HepG2 (cell line): Measurements from ENCODE around the gene FGD4. TPM values are rescaled to one million over a fixed set of nuclear protein-coding genes. Genes with fewer than 3 reads are reported as not detected.
A peak's percentile ranks its signal among the peaks of the same experiment; 100 is the strongest.

Source experiments
- ARHGAP35 ChIP-seq: sonication (generic); formaldehyde crosslinking; IDR thresholded peaks from 2 replicates; pipeline ENCODE4 v1.9.0; 2022; ENCODE audit warnings: mild to moderate bottlenecking, inconsistent platforms, moderate library complexity, missing genetic modification reagents, borderline replicate concordance
- ARID2 ChIP-seq: sonication (generic); formaldehyde crosslinking; IDR thresholded peaks from 2 replicates; pipeline ENCODE4 v1.8.1; 2022; ENCODE audit warnings: mild to moderate bottlenecking, missing genetic modification reagents, borderline replicate concordance
- ATF3 ChIP-seq: sonication (generic); formaldehyde crosslinking; IDR thresholded peaks from 2 replicates; pipeline ENCODE4 v1.4.0; 2020; ENCODE audit warnings: missing genetic modification reagents
- HNRNPL ChIP-seq: fragments of 200-400 bp; formaldehyde crosslinking; IDR thresholded peaks from 2 replicates; pipeline ENCODE4 v1.6.1; 2017; ENCODE audit warnings: mild to moderate bottlenecking, low read depth, low read length
- KMT2B ChIP-seq: IDR thresholded peaks from 2 replicates; pipeline ENCODE4 v1.6.1; 2016; ENCODE audit warnings: missing genetic modification reagents, missing compliant biosample characterization
- MAZ ChIP-seq, 2 experiments: sonication (generic) in 1 of 2; formaldehyde crosslinking in 1 of 2; IDR thresholded peaks; 2 replicates each; pipeline versions ENCODE4 v1.5.0 to v1.6.1; 2012 to 2020; ENCODE audit warnings: low read depth in 2 of 2, mild to moderate bottlenecking in 2 of 2, borderline replicate concordance in 1 of 2, improper control_type of control experiment in 1 of 2, low read length in 1 of 2, missing genetic modification reagents in 1 of 2, moderate library complexity in 1 of 2
- NCOA1 ChIP-seq: sonication (generic); formaldehyde crosslinking; IDR thresholded peaks from 2 replicates; pipeline ENCODE4 v1.9.0; 2021; ENCODE audit warnings: missing genetic modification reagents
- PCBP1 ChIP-seq: fragments of 200-400 bp; formaldehyde crosslinking; IDR thresholded peaks from 2 replicates; pipeline ENCODE4 v1.6.1; 2017; ENCODE audit warnings: mild to moderate bottlenecking, low read depth, low read length, borderline replicate concordance
- TAF15 ChIP-seq: fragments of 200-400 bp; formaldehyde crosslinking; IDR thresholded peaks from one replicate; pipeline ENCODE4 v1.6.1; 2018; ENCODE audit warnings: mild to moderate bottlenecking, low read depth, low read length; ENCODE audit not compliant: poor library complexity, severe bottlenecking
- TBP ChIP-seq: sonication (generic); formaldehyde crosslinking; IDR thresholded peaks from 2 replicates; pipeline ENCODE4 v1.5.0; 2020; ENCODE audit warnings: missing genetic modification reagents
- THAP9 ChIP-seq: sonication (generic); formaldehyde crosslinking; IDR thresholded peaks from 2 replicates; pipeline ENCODE4; 2020; ENCODE audit warnings: missing genetic modification reagents, mild to moderate bottlenecking, borderline replicate concordance
- ZBTB1 ChIP-seq: sonication (generic); formaldehyde crosslinking; IDR thresholded peaks from 2 replicates; pipeline ENCODE4 v1.4.0; 2020; ENCODE audit warnings: missing genetic modification reagents, borderline replicate concordance
- ZFP36L1 ChIP-seq: sonication (generic); formaldehyde crosslinking; IDR thresholded peaks from 2 replicates; pipeline ENCODE4 v1.8.0; 2022; ENCODE audit warnings: mild to moderate bottlenecking, missing genetic modification reagents, moderate library complexity
- ZNF136 ChIP-seq: sonication (generic); formaldehyde crosslinking; IDR thresholded peaks from 2 replicates; pipeline ENCODE4 v1.8.1; 2022; ENCODE audit warnings: low read depth, mild to moderate bottlenecking, moderate library complexity, missing genetic modification reagents
- ZNF501 ChIP-seq: sonication (generic); formaldehyde crosslinking; IDR thresholded peaks from 2 replicates; pipeline ENCODE4 v1.5.1; 2020; ENCODE audit warnings: mild to moderate bottlenecking, moderate library complexity, missing genetic modification reagents
- ZNF557 ChIP-seq: sonication (generic); formaldehyde crosslinking; IDR thresholded peaks from 2 replicates; pipeline ENCODE4 v1.4.0; 2020; ENCODE audit warnings: missing genetic modification reagents
- ZNF703 ChIP-seq: sonication (generic); formaldehyde crosslinking; IDR thresholded peaks from 2 replicates; pipeline ENCODE4 v1.5.1; 2020; ENCODE audit warnings: missing genetic modification reagents, mild to moderate bottlenecking, moderate library complexity, borderline replicate concordance
- ZNF816 ChIP-seq: sonication (generic); formaldehyde crosslinking; IDR thresholded peaks from 2 replicates; pipeline ENCODE4 v1.8.0; 2022; ENCODE audit warnings: missing genetic modification reagents, mild to moderate bottlenecking, borderline replicate concordance
- ZSCAN25 ChIP-seq: sonication (generic); formaldehyde crosslinking; IDR thresholded peaks from 2 replicates; pipeline ENCODE4 v1.8.0; 2022; ENCODE audit warnings: mild to moderate bottlenecking, missing genetic modification reagents
- polyA plus RNA-seq, 8 experiments: library from polyadenylated mRNA; depleted of rRNA in 3 of 8; stranded (reverse) in 7 of 8; unstranded in 1 of 8; fragments of >200 nt; fragmentation: Illumina TruSeq in 4 of 8; extraction: Trizol in 4 of 8; gene quantifications; 2 replicates each; pipeline versions ENCODE4 v1.2.1 to v1.2.3, GENCODE V29; 2011 to 2016; ENCODE audit warnings: low read depth in 4 of 8, missing spikeins in 1 of 8, mixed read lengths in 1 of 8; ENCODE audit not compliant: insufficient read depth in 1 of 8
- total RNA-seq, 5 experiments: library from RNA; depleted of rRNA; stranded (reverse); fragments of >200 nt; fragmentation: Illumina TruSeq; extraction: Trizol; gene quantifications; 2 replicates each; pipeline ENCODE4 v1.2.3, GENCODE V29; 2016; ENCODE audit warnings: low read depth in 1 of 5
- TF ChIP-seq, protein P1 (sequence below): sonication (generic); formaldehyde crosslinking; IDR thresholded peaks from 2 replicates; pipeline ENCODE4 v1.4.0; 2020; ENCODE audit warnings: missing genetic modification reagents, borderline replicate concordance
- TF ChIP-seq, protein P2 (sequence below): sonication (generic); formaldehyde crosslinking; IDR thresholded peaks from 2 replicates; pipeline ENCODE4 v1.5.0; 2020; ENCODE audit warnings: missing genetic modification reagents, mild to moderate bottlenecking, borderline replicate concordance

The FGD4 gene
- total and polyA plus RNA-seq, 2 of the 13 experiments (the other 11 are each of a cell fraction or from before 2014, with no cell fraction given) = 4.6 to 6.6 TPM

GRCh38 chr12:32679920-32680237 lies 280.5 kb downstream of the FGD4 start (continued):
- TF ChIP-seq ZFP36L1 (CRISPR knock-in tag) (peak; percentile 21; the same call in 1 of the 2 replicates), MAZ (IDR thresholded peaks at IDR 0.05; ENCODE audit: borderline replicate concordance, low read depth, low read length) (no peak), MAZ (CRISPR knock-in tag; IDR thresholded peaks at IDR 0.05; ENCODE audit: low read depth) (no peak), ZNF703 (CRISPR knock-in tag) (no peak), KMT2B (CRISPR knock-in tag) (no peak), ARID2 (CRISPR knock-in tag) (peak; percentile 75; the same call in 1 of the 2 replicates), PCBP1 (no peak), TBP (no peak), ZNF136 (CRISPR knock-in tag) (no peak), ATF3 (no peak), HNRNPL (no peak), ZNF816 (0 out of 2 replicates have a peak, but pooled peaks have one; percentile 78), THAP9 (CRISPR knock-in tag) (no peak), NCOA1 (no peak), ARHGAP35 (no peak), ZNF557 (no peak), ZBTB1 (no peak), TAF15 (no peak), ZSCAN25 (no peak), ZNF501 (no peak)
- TF ChIP-seq, protein P1, sequence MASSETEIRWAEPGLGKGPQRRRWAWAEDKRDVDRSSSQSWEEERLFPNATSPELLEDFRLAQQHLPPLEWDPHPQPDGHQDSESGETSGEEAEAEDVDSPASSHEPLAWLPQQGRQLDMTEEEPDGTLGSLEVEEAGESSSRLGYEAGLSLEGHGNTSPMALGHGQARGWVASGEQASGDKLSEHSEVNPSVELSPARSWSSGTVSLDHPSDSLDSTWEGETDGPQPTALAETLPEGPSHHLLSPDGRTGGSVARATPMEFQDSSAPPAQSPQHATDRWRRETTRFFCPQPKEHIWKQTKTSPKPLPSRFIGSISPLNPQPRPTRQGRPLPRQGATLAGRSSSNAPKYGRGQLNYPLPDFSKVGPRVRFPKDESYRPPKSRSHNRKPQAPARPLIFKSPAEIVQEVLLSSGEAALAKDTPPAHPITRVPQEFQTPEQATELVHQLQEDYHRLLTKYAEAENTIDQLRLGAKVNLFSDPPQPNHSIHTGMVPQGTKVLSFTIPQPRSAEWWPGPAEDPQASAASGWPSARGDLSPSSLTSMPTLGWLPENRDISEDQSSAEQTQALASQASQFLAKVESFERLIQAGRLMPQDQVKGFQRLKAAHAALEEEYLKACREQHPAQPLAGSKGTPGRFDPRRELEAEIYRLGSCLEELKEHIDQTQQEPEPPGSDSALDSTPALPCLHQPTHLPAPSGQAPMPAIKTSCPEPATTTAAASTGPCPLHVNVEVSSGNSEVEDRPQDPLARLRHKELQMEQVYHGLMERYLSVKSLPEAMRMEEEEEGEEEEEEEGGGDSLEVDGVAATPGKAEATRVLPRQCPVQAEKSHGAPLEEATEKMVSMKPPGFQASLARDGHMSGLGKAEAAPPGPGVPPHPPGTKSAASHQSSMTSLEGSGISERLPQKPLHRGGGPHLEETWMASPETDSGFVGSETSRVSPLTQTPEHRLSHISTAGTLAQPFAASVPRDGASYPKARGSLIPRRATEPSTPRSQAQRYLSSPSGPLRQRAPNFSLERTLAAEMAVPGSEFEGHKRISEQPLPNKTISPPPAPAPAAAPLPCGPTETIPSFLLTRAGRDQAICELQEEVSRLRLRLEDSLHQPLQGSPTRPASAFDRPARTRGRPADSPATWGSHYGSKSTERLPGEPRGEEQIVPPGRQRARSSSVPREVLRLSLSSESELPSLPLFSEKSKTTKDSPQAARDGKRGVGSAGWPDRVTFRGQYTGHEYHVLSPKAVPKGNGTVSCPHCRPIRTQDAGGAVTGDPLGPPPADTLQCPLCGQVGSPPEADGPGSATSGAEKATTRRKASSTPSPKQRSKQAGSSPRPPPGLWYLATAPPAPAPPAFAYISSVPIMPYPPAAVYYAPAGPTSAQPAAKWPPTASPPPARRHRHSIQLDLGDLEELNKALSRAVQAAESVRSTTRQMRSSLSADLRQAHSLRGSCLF (CRISPR knock-in tag) = no peak
- TF ChIP-seq, protein P2, sequence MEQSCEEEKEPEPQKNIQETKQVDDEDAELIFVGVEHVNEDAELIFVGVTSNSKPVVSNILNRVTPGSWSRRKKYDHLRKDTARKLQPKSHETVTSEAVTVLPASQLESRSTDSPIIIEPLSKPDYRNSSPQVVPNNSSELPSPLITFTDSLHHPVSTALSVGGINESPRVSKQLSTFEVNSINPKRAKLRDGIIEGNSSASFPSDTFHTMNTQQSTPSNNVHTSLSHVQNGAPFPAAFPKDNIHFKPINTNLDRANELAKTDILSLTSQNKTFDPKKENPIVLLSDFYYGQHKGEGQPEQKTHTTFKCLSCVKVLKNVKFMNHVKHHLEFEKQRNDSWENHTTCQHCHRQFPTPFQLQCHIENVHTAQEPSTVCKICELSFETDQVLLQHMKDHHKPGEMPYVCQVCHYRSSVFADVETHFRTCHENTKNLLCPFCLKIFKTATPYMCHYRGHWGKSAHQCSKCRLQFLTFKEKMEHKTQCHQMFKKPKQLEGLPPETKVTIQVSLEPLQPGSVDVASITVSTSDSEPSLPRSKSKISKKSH = no peak
